ENCODE measurements around the gene EEF1AKMT3. TPM values are rescaled to one million over a fixed set of nuclear protein-coding genes. Genes with fewer than 3 reads are reported as not detected.
A peak's percentile ranks its signal among the peaks of the same experiment; 100 is the strongest.

The EEF1AKMT3 gene
- 1.2 TPM for total RNA-seq
- long read RNA-seq, partial matches to known transcripts: 0 of 2 reads
- long read RNA-seq, other reads (novel, unspliced or antisense): 0 of 2 reads

- DNase-seq (ENCODE audit: missing footprints): peak; percentile 76
- intact Hi-C loops (cut with DNase I): no loop called here
- ATAC-seq: peak; percentile 61
Observed at GRCh38 chr12:57772429-57773322, at the start of gene EEF1AKMT3. Gene EEF1AKMT3 (plus strand): TSS chr12:57772614. CDS start chr12:57772725, 111 bp downstream.

- ATAC-seq (no peak), DNase-seq (ENCODE audit: missing footprints) (no peak)
- intact Hi-C loops (cut with DNase I): no loop called here
Observed at GRCh38 chr12:57722716-57723629, 49.4 kb upstream of the EEF1AKMT3 start.

- DNase-seq (ENCODE audit: missing footprints): no peak
- no peak for ATAC-seq
- intact Hi-C loops (cut with DNase I): no loop called here
Observed at GRCh38 chr12:57723630-57723962, 48.8 kb upstream of the EEF1AKMT3 start.

- DNase-seq (ENCODE audit: missing footprints): no peak
Observed at GRCh38 chr12:57724003-57724935, 48.1 kb upstream of the EEF1AKMT3 start.

GRCh38 chr12:57724936-57725740 lies 47.3 kb upstream of the EEF1AKMT3 start:
- intact Hi-C loops (cut with DNase I): no loop called here
- ATAC-seq: no peak
- DNase-seq (ENCODE audit: missing footprints): no peak

More at GRCh38 chr12:57724003-57724935, 48.1 kb upstream of the EEF1AKMT3 start:
- ATAC-seq: no peak
- intact Hi-C loops (cut with DNase I): no loop called here

GRCh38 chr12:57725851-57726150 lies 46.6 kb upstream of the EEF1AKMT3 start:
- DNase-seq (ENCODE audit: missing footprints) (no peak), ATAC-seq (no peak)
- intact Hi-C loops (cut with DNase I): no loop called here

GRCh38 chr12:57726151-57726883 lies 46.1 kb upstream of the EEF1AKMT3 start:
- DNase-seq (ENCODE audit: missing footprints): peak; percentile 84

GRCh38 chr12:57726884-57727757 lies 45.3 kb upstream of the EEF1AKMT3 start:
- ATAC-seq (peak; percentile 46), DNase-seq (ENCODE audit: missing footprints) (peak; percentile 79)
- intact Hi-C loops (cut with DNase I): no loop called here

More at GRCh38 chr12:57726151-57726883, 46.1 kb upstream of the EEF1AKMT3 start:
- peak; percentile 82 for ATAC-seq
- intact Hi-C loops (cut with DNase I): no loop called here

- DNase-seq (ENCODE audit: missing footprints) (no peak), ATAC-seq (no peak)
Observed at GRCh38 chr12:57727758-57728395, 44.5 kb upstream of the EEF1AKMT3 start.

GRCh38 chr12:57729321-57729844 lies 43.0 kb upstream of the EEF1AKMT3 start:
- intact Hi-C loops (cut with DNase I): no loop called here
- ATAC-seq (no peak), DNase-seq (ENCODE audit: missing footprints) (no peak)

More at GRCh38 chr12:57727758-57728395, 44.5 kb upstream of the EEF1AKMT3 start:
- intact Hi-C loops (cut with DNase I): no loop called here

GRCh38 chr12:57730336-57731067 lies 41.9 kb upstream of the EEF1AKMT3 start:
- ATAC-seq (no peak), DNase-seq (ENCODE audit: missing footprints) (no peak)
- intact Hi-C loops (cut with DNase I): no loop called here

GRCh38 chr12:57731411-57732080 lies 40.9 kb upstream of the EEF1AKMT3 start:
- ATAC-seq (no peak), DNase-seq (ENCODE audit: missing footprints) (no peak)
- intact Hi-C loops (cut with DNase I): no loop called here

GRCh38 chr12:57732270-57732669 lies 40.1 kb upstream of the EEF1AKMT3 start:
- intact Hi-C loops (cut with DNase I): no loop called here
- ATAC-seq: no peak

More at GRCh38 chr12:57732270-57732669, 40.1 kb upstream of the EEF1AKMT3 start:
- no peak for DNase-seq (ENCODE audit: missing footprints)
